Measurements from ENCODE around the gene OR2S2. TPM values are rescaled to one million over a fixed set of nuclear protein-coding genes. Genes with fewer than 3 reads are reported as not detected.

The OR2S2 gene
- total RNA-seq, 2 donors from 2014 or later: not detected

GRCh38 chr9:35976726-35977125 lies 18.8 kb upstream of the OR2S2 start:
- intact Hi-C loops (cut with DNase I): no loop called here
- H3K27ac ChIP-seq: no peak overlapping the region

GRCh38 chr9:35974800-35975199 lies 16.8 kb upstream of the OR2S2 start:
- WGBS, 2 donors: 88 to 96% methylated on average over 1 of the region's 1 CpG

More at GRCh38 chr9:35976726-35977125, 18.8 kb upstream of the OR2S2 start:
- TF ChIP-seq CTCF (IDR thresholded peaks at IDR 0.05) (no peak), POLR2A (IDR thresholded peaks at IDR 0.05) (no peak)
- Histone ChIP-seq H3K27me3 (no peaks in the 10 kb centered on the region), H3K36me3 (replicated peaks in 1 of 2; ENCODE audit: insufficient read depth in 1 of 2, low read depth in 2 of 2) (no peaks in the 10 kb centered on the region), H3K9me3 (peaks cover 0 to 8% (median 0%) of the 10 kb centered on the region in 3 donors), H3K4me3 (no peak overlapping the region), H3K4me1 (no peaks in the 10 kb centered on the region)
- DNase-seq (no peak), ATAC-seq (no peak)
- WGBS, 2 donors: 72 to 88% methylated on average over 1 of the region's 1 CpG

GRCh38 chr9:35972093-35972492 lies 14.1 kb upstream of the OR2S2 start:
- DNase-seq (no peak), ATAC-seq (no peak)
- peaks cover 0 to 8% (median 0%) of the 10 kb centered on the region in 3 donors for H3K9me3 ChIP-seq
- H3K4me3 ChIP-seq: no peak overlapping the region
- no peak for TF ChIP-seq POLR2A (IDR thresholded peaks at IDR 0.05)
- no peak for TF ChIP-seq CTCF (IDR thresholded peaks at IDR 0.05)
- H3K27me3 ChIP-seq: no peaks in the 10 kb centered on the region
- intact Hi-C loops (cut with DNase I): no loop called here
- 19 to 38% methylated on average over 21 to 34 of the region's 35 CpGs for WGBS, 2 donors
- H3K36me3 ChIP-seq (replicated peaks in 1 of 2; ENCODE audit: insufficient read depth in 1 of 2, low read depth in 2 of 2): no peaks in the 10 kb centered on the region
- no peaks in the 10 kb centered on the region for H3K4me1 ChIP-seq
- no peak overlapping the region for H3K27ac ChIP-seq

More at GRCh38 chr9:35974800-35975199, 16.8 kb upstream of the OR2S2 start:
- Histone ChIP-seq H3K4me3 (no peak overlapping the region), H3K4me1 (no peaks in the 10 kb centered on the region), H3K27me3 (no peaks in the 10 kb centered on the region), H3K9me3 (peaks cover 0 to 8% (median 0%) of the 10 kb centered on the region in 3 donors), H3K36me3 (replicated peaks in 1 of 2; ENCODE audit: insufficient read depth in 1 of 2, low read depth in 2 of 2) (no peaks in the 10 kb centered on the region), H3K27ac (no peak overlapping the region)
- DNase-seq (no peak), ATAC-seq (no peak)
- TF ChIP-seq CTCF (IDR thresholded peaks at IDR 0.05) (no peak), POLR2A (IDR thresholded peaks at IDR 0.05) (no peak)
- intact Hi-C loops (cut with DNase I): no loop called here

GRCh38 chr9:35967042-35967441 lies 9.1 kb upstream of the OR2S2 start:
- TF ChIP-seq POLR2A (IDR thresholded peaks at IDR 0.05): no peak
- H3K9me3 ChIP-seq: no peaks in the 10 kb centered on the region
- no peaks in the 10 kb centered on the region for H3K27me3 ChIP-seq
- DNase-seq: no peak
- H3K4me1 ChIP-seq: no peaks in the 10 kb centered on the region
- intact Hi-C loops (cut with DNase I): no loop called here
- no peak overlapping the region for H3K4me3 ChIP-seq
- no peaks in the 10 kb centered on the region for H3K36me3 ChIP-seq (replicated peaks in 1 of 2; ENCODE audit: insufficient read depth in 1 of 2, low read depth in 2 of 2)
- ATAC-seq: no peak
- 29 to 34% methylated on average over 2 of the region's 2 CpGs for WGBS, 2 donors
- H3K27ac ChIP-seq: no peak overlapping the region

- DNase-seq: no peak
- intact Hi-C loops (cut with DNase I): no loop called here
- no peak for ATAC-seq
- Histone ChIP-seq H3K36me3 (replicated peaks in 1 of 2; ENCODE audit: insufficient read depth in 1 of 2, low read depth in 2 of 2) (no peaks in the 10 kb centered on the region), H3K27me3 (no peaks in the 10 kb centered on the region), H3K9me3 (no peaks in the 10 kb centered on the region), H3K27ac (no peak overlapping the region), H3K4me1 (no peaks in the 10 kb centered on the region), H3K4me3 (no peak overlapping the region)
- WGBS, 2 donors: 61 to 66% methylated on average over 4 of the region's 4 CpGs
- TF ChIP-seq POLR2A (IDR thresholded peaks at IDR 0.05) (no peak), CTCF (IDR thresholded peaks at IDR 0.05) (no peak)
Observed at GRCh38 chr9:35966433-35966832, 8.5 kb upstream of the OR2S2 start.
